HG02884 (cell line): ENCODE measurements around the gene ZNF837.

Source experiments
- ATAC-seq: cut with Tn5 transposase; IDR thresholded peaks from one replicate; pipeline ENCODE4 v1.9.1; 2021; ENCODE audit warnings: mild to moderate bottlenecking, moderate library complexity; ENCODE audit not compliant: unreplicated experiment

ZNF837 gene

DNA sequence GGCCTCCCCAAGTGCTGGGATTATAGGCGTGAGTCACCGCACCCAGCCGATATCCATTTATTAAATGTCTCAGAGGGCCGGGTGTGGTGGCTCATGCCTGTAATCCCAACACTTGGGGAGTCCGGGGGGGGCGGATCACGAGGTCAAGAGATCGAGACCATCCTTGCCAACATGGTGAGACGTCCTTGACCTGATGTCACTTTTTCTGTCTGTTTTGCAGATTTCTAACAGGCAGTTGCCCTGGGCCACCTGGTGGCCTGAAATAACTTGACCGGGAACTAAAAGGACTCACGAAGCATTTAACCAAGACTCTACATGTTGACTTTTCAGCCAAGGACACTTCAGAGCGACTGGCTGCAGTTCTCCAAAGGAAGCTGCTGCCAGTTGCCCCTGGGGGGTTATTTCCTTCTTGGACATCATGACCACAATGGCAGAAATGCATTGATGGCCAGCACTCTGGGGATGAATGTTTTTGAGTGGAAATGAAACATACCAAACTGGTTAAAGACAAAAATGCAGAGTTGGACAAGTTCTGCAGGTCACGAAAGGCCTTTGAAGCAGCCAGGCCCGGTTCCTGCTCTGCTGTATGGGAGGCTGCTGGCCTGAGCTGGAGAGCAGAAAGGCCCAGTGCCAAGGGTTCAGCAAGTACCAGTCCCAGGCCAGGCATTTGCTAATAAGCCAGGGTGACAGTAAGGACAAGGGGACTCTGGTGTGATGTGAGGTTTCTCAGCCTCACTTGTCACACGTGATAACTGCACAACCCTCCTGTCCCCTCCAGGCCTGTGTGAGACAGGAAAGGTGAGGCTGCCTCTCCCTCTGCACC is 8.3 kb downstream of the ZNF837 start:
- no peak for ATAC-seq

DNA sequence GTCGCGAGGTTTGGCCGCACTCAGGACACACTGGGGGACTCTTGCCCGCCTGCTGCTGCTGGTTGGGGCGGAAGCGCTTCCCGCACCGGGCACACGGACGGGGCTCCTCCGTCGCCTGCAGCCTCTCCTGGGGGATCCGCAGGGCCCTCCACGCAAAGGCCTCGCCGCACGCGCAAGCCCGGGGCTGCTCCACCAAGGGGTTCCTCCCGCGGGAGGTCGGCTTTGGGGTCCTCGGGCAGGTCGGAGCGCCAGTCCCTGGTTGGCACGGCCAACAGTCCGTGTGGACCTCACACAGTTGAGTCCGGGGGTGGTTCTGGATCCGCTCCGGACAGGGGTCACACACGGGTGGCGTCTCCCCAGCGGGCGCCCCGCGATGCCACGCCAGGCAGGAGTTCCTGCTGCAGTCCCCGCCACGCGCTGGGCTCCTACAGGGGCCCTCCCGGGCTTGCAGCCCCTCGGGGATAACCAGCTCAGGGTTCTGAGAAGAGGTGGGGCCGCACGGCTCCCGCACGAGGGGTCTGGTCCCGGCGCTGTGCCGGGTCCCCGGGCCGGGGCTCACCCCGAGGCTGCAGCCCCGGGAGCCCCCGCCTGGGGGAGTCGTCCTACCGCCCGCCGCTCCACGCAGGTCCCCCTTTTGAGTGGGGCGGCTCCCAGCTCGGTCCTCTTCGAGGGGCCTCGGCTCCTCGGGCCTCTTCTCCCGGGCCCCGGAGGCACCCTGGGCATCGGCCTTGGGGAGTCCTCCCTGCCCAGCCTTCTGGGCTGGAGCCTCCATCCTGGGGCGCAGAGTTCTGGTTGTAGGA is 12.1 kb downstream of the ZNF837 start:
- no peak for ATAC-seq

GRCh38 chr19:58367698-58368454 is 13.0 kb downstream of the ZNF837 start:
- no peak for ATAC-seq

GRCh38 chr19:58366585-58367430 is 14.0 kb downstream of the ZNF837 start:
- ATAC-seq, result no peak

DNA sequence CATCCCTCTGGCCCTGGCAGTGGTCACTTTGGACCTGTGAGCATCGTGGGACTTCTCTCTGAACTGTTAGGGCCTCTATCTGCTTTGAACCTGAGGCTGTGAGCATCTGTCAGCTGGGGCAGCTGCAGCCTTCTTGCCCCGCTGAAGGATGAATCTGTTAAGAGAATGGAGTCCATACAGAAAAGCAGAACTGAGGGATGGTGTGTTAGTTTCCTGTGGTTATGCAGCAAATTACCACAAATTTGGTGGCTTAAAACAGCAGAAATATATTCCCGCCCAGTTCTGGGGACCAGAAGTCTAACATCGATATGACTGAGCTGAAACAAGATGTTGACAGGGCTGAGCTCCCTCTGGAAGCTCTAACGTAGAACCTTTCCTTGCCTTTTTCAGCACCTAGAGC is 16.7 kb downstream of the ZNF837 start:
- ATAC-seq, result no peak

- peak; percentile 70 for ATAC-seq
These were observed 18.4 kb downstream of the ZNF837 start, which contains the start of gene ZNF497 for GRCh38 chr19:58362272-58362994. ZNF497 (minus strand) TSS chr19:58362751; CDS start chr19:58357635, 5,116 bp downstream.

GRCh38 chr19:58361900-58362271 is 18.9 kb downstream of the ZNF837 start:
- ATAC-seq, result peak; percentile 9

- no peak for ATAC-seq
These were observed 23.2 kb downstream of the ZNF837 start for GRCh38 chr19:58357481-58358145.

- no peak for ATAC-seq
These were observed 23.9 kb downstream of the ZNF837 start for GRCh38 chr19:58356766-58357480.

DNA sequence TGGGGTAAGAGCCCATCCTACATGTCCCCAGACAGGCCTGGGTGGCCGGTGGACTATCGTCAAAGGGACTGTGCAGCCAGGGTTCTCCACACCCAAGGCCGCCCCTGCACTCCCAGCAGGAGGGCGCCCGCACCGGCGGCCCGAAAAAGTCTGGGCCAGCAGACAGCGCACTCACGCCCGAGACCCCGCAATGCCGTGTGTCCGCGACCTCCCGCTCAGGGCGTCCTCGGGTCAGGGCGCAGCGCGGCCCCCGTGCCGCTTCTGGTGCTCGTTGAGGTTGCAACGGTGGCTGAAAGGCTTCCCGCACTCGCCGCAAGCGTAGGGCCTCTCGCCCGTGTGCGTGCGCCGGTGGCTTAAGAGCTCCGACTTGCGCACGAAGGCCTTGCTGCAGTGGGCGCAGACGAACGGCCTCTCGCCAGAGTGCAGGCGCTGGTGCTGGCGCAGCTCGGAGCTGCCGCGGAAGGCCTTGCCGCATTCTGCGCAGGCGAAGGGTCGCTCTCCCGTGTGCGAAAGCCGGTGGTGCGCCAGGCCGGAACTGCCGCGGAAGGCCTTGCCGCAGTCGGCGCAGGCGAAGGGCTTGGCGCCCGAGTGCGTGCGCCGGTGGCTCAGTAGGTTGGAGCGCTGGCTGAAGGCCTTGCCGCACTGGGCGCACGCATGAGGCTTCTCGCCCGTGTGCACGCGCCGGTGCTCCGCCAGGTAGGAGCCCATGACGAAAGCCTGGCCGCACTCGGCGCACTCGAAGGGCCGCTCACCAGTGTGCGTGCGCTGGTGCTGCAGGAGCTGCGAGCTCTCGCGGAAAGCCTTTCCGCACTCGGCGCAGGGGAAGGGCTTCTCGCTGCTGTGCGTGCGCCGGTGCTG is 24.7 kb downstream of the ZNF837 start:
- no peak for ATAC-seq

- ATAC-seq, result no peak
These were observed 25.5 kb downstream of the ZNF837 start for GRCh38 chr19:58355215-58355796.

DNA sequence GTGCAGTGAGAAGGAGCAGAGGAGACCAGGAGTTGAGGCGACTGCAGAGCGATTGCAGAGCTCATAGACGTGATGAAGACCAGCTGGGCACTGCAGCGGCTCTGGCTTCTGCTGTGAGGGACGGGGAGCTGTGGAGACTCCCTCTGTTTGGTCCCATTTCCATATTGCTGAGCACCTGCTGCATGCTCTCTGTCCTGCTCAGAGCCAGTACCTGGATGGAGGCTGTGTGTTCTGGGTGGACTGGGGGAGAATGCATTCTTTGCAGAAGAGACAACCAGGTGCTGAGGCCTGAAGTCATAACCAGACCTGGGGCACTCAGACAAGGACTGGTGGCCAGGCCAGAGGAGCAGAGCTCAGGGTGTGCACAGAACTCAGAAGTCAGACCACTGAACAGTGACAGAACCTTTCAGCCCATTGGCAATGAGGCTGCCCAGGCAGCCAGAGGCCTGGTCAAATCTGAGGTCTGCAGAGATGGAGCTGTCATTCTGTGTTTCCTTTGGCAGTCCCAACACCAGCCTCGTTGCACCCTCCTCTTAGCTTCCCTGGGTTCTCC is 26.3 kb downstream of the ZNF837 start:
- ATAC-seq, result no peak

- ATAC-seq, result no peak
These were observed 26.9 kb downstream of the ZNF837 start for GRCh38 chr19:58353717-58354477.

DNA sequence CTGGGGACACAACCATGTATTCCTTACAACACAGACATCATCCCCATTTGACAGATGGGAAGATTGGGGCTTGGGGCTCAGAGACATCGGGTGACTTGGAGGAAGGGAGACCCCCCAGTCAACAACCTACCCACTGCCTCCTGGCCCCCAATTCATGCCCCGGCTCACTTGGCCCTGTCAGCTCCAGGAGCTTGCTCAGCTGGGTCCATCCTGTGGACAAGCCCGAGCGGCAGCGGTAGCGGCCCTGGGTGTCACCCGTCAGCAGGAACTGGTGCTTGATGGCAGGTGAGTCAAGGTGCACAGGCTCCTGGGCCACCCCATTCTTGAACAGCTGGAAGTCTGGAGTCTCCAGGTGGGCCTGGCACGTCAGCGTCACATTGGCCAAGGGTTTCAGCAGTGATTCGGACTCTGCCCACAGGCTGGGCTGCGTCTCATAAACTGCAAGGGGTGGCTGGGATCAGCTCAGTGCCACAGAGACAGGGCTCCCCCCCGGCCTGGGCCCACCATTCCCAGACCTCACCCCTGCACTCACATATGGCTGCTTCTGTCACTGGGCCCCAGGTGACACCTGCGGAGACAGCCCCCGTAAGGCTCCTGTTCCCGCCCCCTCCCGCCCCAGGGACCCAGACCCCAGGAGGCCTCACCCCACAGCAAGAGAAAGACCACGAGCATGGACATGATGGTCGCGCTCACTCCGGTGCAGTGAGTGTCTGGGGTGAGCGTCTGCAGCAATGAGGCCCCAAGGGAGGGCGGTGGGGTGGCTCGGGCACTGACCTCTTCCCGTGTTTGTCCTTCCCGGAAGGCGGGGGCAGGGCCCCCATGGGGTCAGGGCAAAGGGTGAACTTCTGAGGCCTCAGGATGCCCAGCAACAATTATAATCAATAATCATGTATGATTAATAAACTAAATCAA is 27.8 kb downstream of the ZNF837 start, which contains the start of gene A1BG:
Gene A1BG (minus strand): TSS at position 733 of the 912 bp plus-strand sequence. CDS start 55 bp downstream, at position 678.
- no peak for ATAC-seq
